Activated gamma-delta T cell treated with Interleukin-2 at 50 U/mL for 16 hours (primary cell): ENCODE measurements around the gene ANK2.
"Not testable (repeated sequence)": the region's sequence is repeated elsewhere in the genome, so short reads cannot be mapped to it uniquely, and the experiment has no call there.

Experiments
- DNase-seq: peaks from one replicate; pipeline ENCODE4 v3.0.0-alpha.2; 2020

ANK2 gene

GRCh38 chr4:113221990-113222389 lies 172.5 kb downstream of the ANK2 start:
- DNase-seq = no peak

DNA sequence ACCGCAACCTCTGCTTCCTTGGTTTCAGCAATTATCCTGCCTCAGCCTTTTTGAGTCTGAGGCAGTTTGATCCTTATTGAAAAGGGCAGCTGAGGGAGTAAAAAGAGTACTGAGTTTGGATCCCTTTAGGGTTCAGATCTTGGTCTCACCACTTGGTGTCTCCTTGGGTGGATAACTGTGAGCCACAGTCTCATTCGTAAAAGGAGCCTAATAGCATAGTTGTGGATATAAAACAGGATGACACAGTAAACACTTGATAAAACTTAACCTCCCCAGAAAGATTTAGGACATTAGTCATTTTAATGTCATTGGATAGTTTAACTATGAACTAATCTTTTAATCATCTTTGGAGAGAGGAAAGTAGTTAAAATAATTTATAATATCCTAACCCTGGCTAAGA lies 173.0 kb downstream of the ANK2 start:
- DNase-seq = no peak

GRCh38 chr4:113223001-113223400 lies 173.5 kb downstream of the ANK2 start:
- DNase-seq = no peak

DNA sequence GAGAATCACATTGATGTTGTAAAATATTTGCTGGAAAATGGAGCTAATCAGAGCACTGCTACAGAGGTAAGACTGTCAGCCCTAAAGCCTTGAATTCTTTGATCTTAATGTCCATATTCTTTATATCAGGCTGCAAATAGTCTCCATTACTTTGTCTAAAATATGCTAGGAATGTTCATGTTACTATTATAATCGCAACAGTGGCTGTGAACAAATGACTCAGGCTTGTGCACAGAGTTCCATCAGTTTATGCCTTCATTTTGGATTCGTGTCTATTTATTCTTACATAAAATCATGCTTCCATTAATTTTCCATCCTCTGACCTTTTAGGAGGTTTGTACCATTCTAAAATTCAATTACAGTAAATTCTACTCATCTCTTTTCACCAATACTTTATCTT lies 182.7 kb downstream of the ANK2 start:
- DNase-seq = no peak

- DNase-seq = no peak
Measured at GRCh38 chr4:113236916-113237315, 187.5 kb downstream of the ANK2 start.

- DNase-seq = no peak
Measured at GRCh38 chr4:113243312-113243711, 193.9 kb downstream of the ANK2 start.

GRCh38 chr4:113244747-113245146 lies 195.3 kb downstream of the ANK2 start:
- DNase-seq = not testable (repeated sequence)

GRCh38 chr4:113248320-113248719 lies 198.9 kb downstream of the ANK2 start:
- no peak for DNase-seq

DNA sequence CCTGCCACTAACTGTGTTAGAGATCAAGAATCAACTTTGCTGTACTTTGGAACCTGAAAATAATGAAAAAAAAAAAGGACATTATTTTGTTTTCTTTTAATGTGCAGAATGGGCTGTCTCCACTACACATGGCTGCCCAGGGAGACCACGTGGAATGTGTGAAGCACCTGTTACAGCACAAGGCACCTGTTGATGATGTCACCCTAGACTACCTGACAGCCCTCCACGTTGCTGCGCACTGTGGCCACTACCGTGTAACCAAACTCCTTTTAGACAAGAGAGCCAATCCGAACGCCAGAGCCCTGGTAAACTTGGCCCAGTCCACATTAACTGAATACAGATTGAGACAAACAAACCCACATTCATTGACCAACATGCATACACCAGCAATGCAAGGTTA lies 206.2 kb downstream of the ANK2 start:
- DNase-seq = no peak

GRCh38 chr4:113256946-113257345 lies 207.5 kb downstream of the ANK2 start:
- DNase-seq = no peak

- no peak for DNase-seq
Measured at GRCh38 chr4:113260688-113261087, 211.2 kb downstream of the ANK2 start.

DNA sequence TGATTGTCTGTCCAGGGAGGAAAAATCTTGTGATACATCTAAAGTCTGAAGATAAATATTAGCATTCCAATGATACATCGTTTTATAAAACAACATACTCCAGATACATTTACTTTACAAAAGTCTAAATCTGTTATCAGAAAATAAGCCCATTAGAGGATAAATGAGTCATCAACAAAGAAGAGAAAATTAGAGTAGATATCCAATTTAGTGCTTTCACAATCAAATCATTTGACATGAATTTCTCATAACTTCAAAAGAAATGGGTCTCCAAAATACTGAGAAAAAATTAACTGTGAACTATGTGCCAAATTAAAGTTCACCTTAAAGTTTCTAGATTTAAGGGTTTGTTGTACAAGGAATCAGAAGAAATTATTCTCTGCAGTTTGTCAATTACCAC lies 213.8 kb downstream of the ANK2 start:
- no peak for DNase-seq

GRCh38 chr4:113270520-113271319 lies 221.3 kb downstream of the ANK2 start:
- no peak for DNase-seq

DNA sequence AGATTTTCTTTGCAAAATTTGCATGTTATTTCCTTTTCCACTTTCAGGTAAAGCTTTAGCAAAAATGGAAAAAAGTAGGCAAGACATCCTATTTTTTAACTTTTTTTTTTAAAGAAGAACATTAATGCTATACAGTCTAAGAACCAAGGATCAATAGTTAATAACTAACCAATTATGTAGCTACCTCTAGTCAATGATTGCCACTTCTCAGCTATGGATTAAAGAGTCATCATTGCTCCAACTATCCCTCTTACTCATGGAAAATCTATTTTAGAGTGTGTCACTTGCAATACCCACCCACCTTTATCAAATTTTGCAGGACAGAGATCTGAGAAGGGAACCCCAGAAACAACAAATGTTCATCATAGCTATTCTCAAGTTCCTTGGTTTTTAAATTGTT lies 223.1 kb downstream of the ANK2 start:
- no peak for DNase-seq

DNA sequence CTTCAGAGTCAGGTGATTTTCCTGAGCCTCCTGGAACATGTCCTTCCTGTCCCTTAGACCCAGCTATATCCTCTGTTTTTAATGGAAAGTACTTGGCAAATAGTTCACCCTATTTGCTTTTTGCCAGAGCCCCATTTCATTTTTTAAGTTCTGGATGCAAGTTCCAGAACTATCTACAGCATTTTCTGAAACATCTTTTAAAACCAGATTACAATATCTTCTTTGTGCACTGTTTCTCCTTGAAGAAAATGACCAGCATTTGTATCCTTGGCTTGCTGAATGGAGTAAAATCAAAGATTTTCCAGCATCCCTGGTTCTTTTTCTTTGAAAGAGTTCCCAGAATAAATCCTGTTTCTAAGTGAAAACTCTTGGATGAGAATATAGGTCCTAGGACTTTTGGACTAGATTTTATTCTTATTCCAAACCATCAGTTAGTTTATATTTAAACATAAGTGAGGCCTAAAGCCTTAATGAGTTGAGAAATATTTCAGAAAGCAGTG lies 224.3 kb downstream of the ANK2 start:
- DNase-seq = no peak

DNA sequence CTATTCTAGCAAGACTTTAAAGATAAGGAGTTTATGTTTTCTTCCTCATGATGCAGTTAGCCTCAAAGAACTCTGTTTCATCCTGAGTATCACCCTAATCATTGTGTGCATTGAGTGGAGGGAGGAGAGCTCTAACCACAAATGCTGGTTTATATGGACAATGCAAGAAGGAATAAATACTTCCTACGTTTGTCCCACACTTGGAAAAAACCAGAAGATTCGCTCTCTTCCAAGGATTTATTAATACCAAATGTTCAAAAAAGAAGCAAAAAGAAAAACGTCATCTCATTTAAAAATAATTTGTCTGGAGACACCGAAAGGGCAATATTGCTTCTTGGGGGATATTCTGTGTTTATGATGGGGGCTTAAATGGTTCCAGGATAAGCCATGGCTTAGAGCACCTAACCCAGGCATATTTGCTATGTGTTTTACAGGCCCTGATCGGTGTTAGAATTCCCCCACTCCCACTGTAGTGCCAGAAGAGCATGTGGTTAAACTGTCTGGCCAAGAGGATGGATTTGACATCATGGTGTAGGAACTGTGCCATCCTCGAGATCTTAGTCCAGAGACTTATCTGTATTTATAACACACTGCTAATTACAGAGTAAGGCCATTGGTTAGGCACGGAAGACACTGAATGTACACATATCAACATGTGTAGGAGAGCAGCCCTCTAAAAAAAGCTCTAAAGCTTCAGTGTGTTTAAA lies 227.2 kb downstream of the ANK2 start:
- DNase-seq = no peak

GRCh38 chr4:113278324-113278934 lies 229.0 kb downstream of the ANK2 start:
- DNase-seq = peak; percentile 38

GRCh38 chr4:113285501-113285900 lies 236.0 kb downstream of the ANK2 start:
- no peak for DNase-seq

- DNase-seq = no peak
Measured at GRCh38 chr4:113288257-113288656, 238.8 kb downstream of the ANK2 start.

DNA sequence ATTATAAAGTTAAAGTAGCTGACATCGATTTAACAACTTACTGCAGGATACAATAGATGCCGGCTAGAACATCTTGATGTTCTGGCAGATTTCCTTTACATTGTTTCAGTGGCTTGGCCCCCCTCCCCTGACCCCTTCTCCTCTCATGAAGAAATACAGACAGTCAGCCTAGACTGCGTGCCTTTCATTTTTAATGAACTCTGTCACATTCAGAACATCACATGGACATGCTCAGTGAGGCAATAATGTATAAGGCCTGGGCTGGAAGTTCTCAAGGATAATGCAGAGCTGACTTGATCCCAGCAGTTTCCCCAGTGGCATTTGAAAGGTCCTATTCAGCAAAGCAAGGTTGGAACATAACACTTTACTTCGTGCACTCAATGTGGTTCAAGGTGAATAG lies 239.2 kb downstream of the ANK2 start:
- no peak for DNase-seq

GRCh38 chr4:113289766-113290165 lies 240.3 kb downstream of the ANK2 start:
- no peak for DNase-seq

GRCh38 chr4:113290666-113291065 lies 241.2 kb downstream of the ANK2 start:
- DNase-seq = no peak

DNA sequence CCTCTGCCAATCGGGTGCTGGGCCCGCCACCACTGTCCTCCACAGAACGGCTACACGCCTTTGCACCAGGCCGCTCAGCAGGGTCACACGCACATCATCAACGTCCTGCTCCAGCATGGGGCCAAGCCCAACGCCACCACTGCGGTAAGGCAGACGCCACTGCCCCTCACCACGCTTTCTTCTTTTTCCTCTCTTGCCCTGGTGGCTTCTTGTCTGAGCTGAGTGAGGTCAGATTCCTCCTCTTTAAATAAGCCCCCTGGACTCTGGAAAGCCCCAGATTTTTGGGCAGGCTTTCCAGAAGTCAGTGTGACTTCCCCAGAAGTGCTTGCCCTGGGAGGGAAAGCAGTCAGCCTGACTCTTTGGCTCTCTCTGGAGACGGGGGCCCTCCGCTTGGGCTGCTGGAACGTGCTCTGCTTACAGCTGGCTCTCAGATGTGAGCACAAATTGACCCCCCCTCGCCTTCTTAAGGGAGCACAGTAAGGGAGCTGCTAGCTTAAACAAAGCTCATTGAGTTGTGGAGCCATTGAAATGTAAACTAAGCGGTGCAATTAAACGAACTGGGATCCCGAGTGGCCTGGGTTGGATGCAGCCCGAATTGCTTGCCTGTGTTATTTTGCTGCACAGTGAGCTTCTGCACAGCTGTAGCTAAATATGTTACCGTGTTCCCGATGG lies 243.1 kb downstream of the ANK2 start:
- no peak for DNase-seq
